HepG2 (cell line): ENCODE measurements around the gene WFDC9. TPM values are rescaled to one million over a fixed set of nuclear protein-coding genes. Genes with fewer than 3 reads are reported as not detected.

ENCODE experiments used
- ATAC-seq: fragments of 200-7000 bp; cut with Tn5 transposase; 3 replicates; pipeline ENCODE4 v1.9.1; 2020; ENCODE audit warnings: mild to moderate bottlenecking, moderate library complexity
- BruUV-seq: library from RNA; stranded (reverse); fragments of 400-500 nt; replicated peaks from 2 replicates; lab custom pipeline; 2021; lab: Mats Ljungman, UMichigan
- CTCF ChIA-PET: fragments of 300-600 bp; formaldehyde crosslinking; extraction: SDS; loops from one replicate; lab custom pipeline; 2021; ENCODE audit warnings: low total read pairs, inconsistent platforms, low intra/inter-chr PET ratio; lab: Yijun Ruan, JAX
- POLR2A ChIA-PET: fragments of 350-600 bp; sonication (Branson Sonifier 250); formaldehyde crosslinking; loops from one replicate; lab custom pipeline; 2020; ENCODE audit warnings: antibody characterized with exemption, inconsistent platforms; lab: Yijun Ruan, JAX
- DNase-seq: peaks from one replicate; pipeline ENCODE4 v3.0.0-alpha.2; 2015; ENCODE audit warnings: low spot score
- FAIRE-seq: peaks from 3 replicates; lab custom pipeline; 2011; peaks lifted over from hg19 to GRCh38; lab: Jason Lieb, UNC
- H2AFZ ChIP-seq: one replicate; pipeline ENCODE4 v1.6.1; 2011; ENCODE audit warnings: low read length, inconsistent platforms
- H3K27ac ChIP-seq: fragments of 300-600 bp; 3 replicates; pipeline ENCODE4 v1.8.0; 2011; ENCODE audit warnings: mixed run types, mild to moderate bottlenecking, mixed read lengths, low read length, inconsistent platforms; ENCODE audit not compliant: insufficient read depth; ENCODE audit errors: extremely low read length
- H3K27me3 ChIP-seq, 2 experiments: fragments of 200-600 bp in 1 of 2; 2 replicates in 1 of 2; 3 replicates in 1 of 2; pipeline versions ENCODE4 v1.6.0 to v1.8.0; 2011; ENCODE audit warnings: low read length in 2 of 2, mild to moderate bottlenecking in 2 of 2, moderate library complexity in 2 of 2, inconsistent platforms in 1 of 2; ENCODE audit not compliant: insufficient read depth in 2 of 2, control insufficient read depth in 1 of 2
- H3K36me3 ChIP-seq, 2 experiments: fragments of 200-600 bp in 1 of 2; replicated peaks in 1 of 2; 2 replicates in 1 of 2; 3 replicates in 1 of 2; pipeline versions ENCODE4 v1.5.1 to v1.8.0; 2011; ENCODE audit warnings: low read length in 2 of 2, inconsistent platforms in 1 of 2; ENCODE audit not compliant: insufficient read depth in 2 of 2, control insufficient read depth in 1 of 2
- H3K4me1 ChIP-seq: 2 replicates; pipeline ENCODE4 v1.5.1; 2012; ENCODE audit warnings: low read length, inconsistent platforms; ENCODE audit not compliant: insufficient read depth
- H3K4me2 ChIP-seq: 2 replicates; pipeline ENCODE4 v1.6.0; 2011; ENCODE audit warnings: low read depth, low read length, inconsistent platforms
- H3K4me3 ChIP-seq, 3 experiments: fragments of 200-600 bp in 1 of 3; sonication (generic), shearing (Covaris generic) in 1 of 3; replicated peaks in 1 of 3; 2 replicates each; pipeline ENCODE4 v1.5.1; 2011 to 2016; ENCODE audit warnings: low read length in 3 of 3, inconsistent platforms in 2 of 3, low read depth in 2 of 3, mild to moderate bottlenecking in 2 of 3, control low read depth in 1 of 3, mixed read lengths in 1 of 3; ENCODE audit not compliant: insufficient read depth in 1 of 3
- H3K79me2 ChIP-seq: one replicate; pipeline ENCODE4 v1.6.1; 2011; ENCODE audit warnings: low read length, inconsistent platforms; ENCODE audit not compliant: insufficient read depth
- H3K9ac ChIP-seq: 2 replicates; pipeline ENCODE4 v1.6.0; 2011; ENCODE audit warnings: mild to moderate bottlenecking, low read depth, low read length, inconsistent platforms; ENCODE audit not compliant: insufficient read depth
- H3K9me3 ChIP-seq: 2 replicates; pipeline ENCODE4 v1.5.1; 2012; ENCODE audit warnings: mild to moderate bottlenecking, low read length
- H4K20me1 ChIP-seq: 2 replicates; pipeline ENCODE4 v1.6.0; 2011; ENCODE audit warnings: inconsistent platforms, mild to moderate bottlenecking, low read length, moderate library complexity; ENCODE audit not compliant: insufficient read depth
- ARNTL ChIP-seq: sonication (generic); formaldehyde crosslinking; IDR thresholded peaks from 2 replicates; pipeline ENCODE4 v1.4.0; 2020; ENCODE audit warnings: mild to moderate bottlenecking, missing genetic modification reagents
- DR1 ChIP-seq: sonication (generic); formaldehyde crosslinking; IDR thresholded peaks from 2 replicates; pipeline ENCODE4 v1.8.0; 2021; ENCODE audit warnings: mild to moderate bottlenecking, missing genetic modification reagents, inconsistent platforms
- EED ChIP-seq: sonication (generic); formaldehyde crosslinking; IDR thresholded peaks from 2 replicates; pipeline ENCODE4 v1.5.0; 2020; ENCODE audit warnings: mild to moderate bottlenecking, missing genetic modification reagents
- NR2F6 ChIP-seq, 2 experiments: IDR thresholded peaks; 2 replicates each; pipeline ENCODE4 v1.6.1; 2016; ENCODE audit warnings: antibody characterized with exemption in 1 of 2, mild to moderate bottlenecking in 1 of 2
- PPARG ChIP-seq: conservative IDR thresholded peaks from 2 replicates; pipeline ENCODE4 v1.6.1; 2016; ENCODE audit warnings: missing biosample characterization, missing genetic modification reagents
- RAD21 ChIP-seq: fragments of 450-650 bp; formaldehyde crosslinking; IDR thresholded peaks from 2 replicates; pipeline ENCODE4 v1.5.0; 2020; ENCODE audit warnings: mild to moderate bottlenecking
- RAD51 ChIP-seq: fragments of 450-650 bp; IDR thresholded peaks from 2 replicates; pipeline ENCODE4 v1.6.1; 2016; ENCODE audit warnings: borderline replicate concordance
- RXRA ChIP-seq: sonication (generic); formaldehyde crosslinking; IDR thresholded peaks from 2 replicates; pipeline ENCODE4 v1.5.1; 2020; ENCODE audit warnings: missing genetic modification reagents
- ZBTB20 ChIP-seq: sonication (generic); formaldehyde crosslinking; IDR thresholded peaks from 2 replicates; pipeline ENCODE4 v1.8.1; 2023; ENCODE audit warnings: missing genetic modification reagents, low read depth, mild to moderate bottlenecking, borderline replicate concordance
- ZIK1 ChIP-seq: sonication (generic); formaldehyde crosslinking; IDR thresholded peaks from 2 replicates; pipeline ENCODE4 v1.5.0; 2020; ENCODE audit warnings: mild to moderate bottlenecking, low read depth, missing genetic modification reagents, borderline replicate concordance
- ZNF605 ChIP-seq: sonication (generic); formaldehyde crosslinking; IDR thresholded peaks from 2 replicates; pipeline ENCODE4 v1.8.0; 2022; ENCODE audit warnings: mild to moderate bottlenecking, missing genetic modification reagents
- ZNF83 ChIP-seq: sonication (generic); formaldehyde crosslinking; IDR thresholded peaks from 2 replicates; pipeline ENCODE4 v1.4.0; 2020; ENCODE audit warnings: missing genetic modification reagents, mild to moderate bottlenecking, borderline replicate concordance
- ZNF839 ChIP-seq: sonication (generic); formaldehyde crosslinking; IDR thresholded peaks from 2 replicates; pipeline ENCODE4 v1.4.0; 2020; ENCODE audit warnings: missing genetic modification reagents, mild to moderate bottlenecking, borderline replicate concordance
- WGBS: methylation state at CpG from one replicate; pipeline ENCODE4 v1.1.6; 2017; ENCODE audit warnings: low lambda C conversion rate; 5-methylcytosine and 5-hydroxymethylcytosine counted together
- in situ Hi-C: cut with HindIII; loops from 2 replicates; pipeline ENCODE4 v1.10.0; 2017; ENCODE audit warnings: low pct_unique_long_range_greater_than_20kb; ENCODE audit not compliant: extremely low pct_ligation_motif_present
- intact Hi-C: fragments of 100-400 bp; cut with micrococcal nuclease; formaldehyde crosslinking; loops from one replicate; pipeline ENCODE4 v1.10.0; 2022; ENCODE audit not compliant: unreplicated experiment
- polyA plus RNA-seq, 8 experiments: library from polyadenylated mRNA; depleted of rRNA in 3 of 8; stranded (reverse) in 7 of 8; unstranded in 1 of 8; fragments of >200 nt; fragmentation: Illumina TruSeq in 4 of 8; extraction: Trizol in 4 of 8; gene quantifications; 2 replicates each; pipeline versions ENCODE4 v1.2.1 to v1.2.3, GENCODE V29; 2011 to 2016; ENCODE audit warnings: low read depth in 4 of 8, missing spikeins in 1 of 8, mixed read lengths in 1 of 8; ENCODE audit not compliant: insufficient read depth in 1 of 8
- total RNA-seq, 5 experiments: library from RNA; depleted of rRNA; stranded (reverse); fragments of >200 nt; fragmentation: Illumina TruSeq; extraction: Trizol; gene quantifications; 2 replicates each; pipeline ENCODE4 v1.2.3, GENCODE V29; 2016; ENCODE audit warnings: low read depth in 1 of 5
- TF ChIP-seq, protein P1 (sequence below): IDR thresholded peaks from 2 replicates; pipeline ENCODE4 v1.6.1; 2016; ENCODE audit warnings: mild to moderate bottlenecking, missing biosample characterization, missing genetic modification reagents
- TF ChIP-seq, protein P2 (sequence below): sonication (generic); formaldehyde crosslinking; IDR thresholded peaks from 2 replicates; pipeline ENCODE4 v1.4.0; 2020; ENCODE audit warnings: missing genetic modification reagents, borderline replicate concordance
- TF ChIP-seq, protein P3 (sequence below): sonication (generic); formaldehyde crosslinking; IDR thresholded peaks from 2 replicates; pipeline ENCODE4 v1.5.1; 2020; ENCODE audit warnings: mild to moderate bottlenecking, missing genetic modification reagents, moderate library complexity
- TF ChIP-seq, protein P4 (sequence below): sonication (generic); formaldehyde crosslinking; IDR thresholded peaks from 2 replicates; pipeline ENCODE4 v1.4.0; 2020; ENCODE audit warnings: mild to moderate bottlenecking, low read depth, missing genetic modification reagents
- TF ChIP-seq, protein P5 (sequence below): sonication (generic); formaldehyde crosslinking; IDR thresholded peaks from 2 replicates; pipeline ENCODE4 v1.8.0; 2022; ENCODE audit warnings: missing genetic modification reagents, mild to moderate bottlenecking, borderline replicate concordance

Gene WFDC9
- total and polyA plus RNA-seq, 2 of the 13 experiments (the other 11 are each of a cell fraction or from before 2014, with no cell fraction given): not detected

DNA sequence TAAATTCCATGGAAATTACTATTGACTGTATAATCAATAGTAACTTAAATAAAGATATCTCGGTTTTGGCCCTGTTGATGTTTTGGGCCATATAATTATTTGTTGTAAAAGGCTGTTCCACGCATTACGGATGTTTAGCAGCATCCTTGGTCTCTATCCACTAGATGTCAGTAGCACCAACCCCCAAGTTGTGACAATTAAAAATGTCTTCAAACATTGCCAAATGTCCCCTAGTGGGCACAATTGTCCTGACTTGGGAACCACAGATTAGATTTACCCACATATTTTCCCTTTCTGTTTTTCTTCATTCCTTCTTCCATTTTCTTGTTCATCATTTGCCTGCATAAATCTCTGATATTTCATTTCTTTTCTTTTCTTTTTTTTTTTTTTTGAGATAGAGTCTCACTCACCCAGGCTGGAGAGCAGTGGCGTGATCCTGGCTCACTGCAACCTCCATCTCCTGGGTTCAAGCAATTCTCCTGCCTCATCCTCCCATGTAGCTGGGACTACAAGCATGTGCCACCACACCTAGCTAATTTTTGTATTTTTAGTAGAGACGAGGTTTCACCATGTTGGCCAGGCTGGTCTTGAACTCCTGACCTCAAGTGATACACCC is 38.4 kb downstream of the WFDC9 start (continued):
- TF ChIP-seq, protein P1, sequence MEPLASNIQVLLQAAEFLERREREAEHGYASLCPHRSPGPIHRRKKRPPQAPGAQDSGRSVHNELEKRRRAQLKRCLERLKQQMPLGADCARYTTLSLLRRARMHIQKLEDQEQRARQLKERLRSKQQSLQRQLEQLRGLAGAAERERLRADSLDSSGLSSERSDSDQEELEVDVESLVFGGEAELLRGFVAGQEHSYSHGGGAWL: no peak
- peak; percentile 75 for TF ChIP-seq NR2F6 (IDR thresholded peaks at IDR 0.05)
- TF ChIP-seq NR2F6 (CRISPR knock-in tag; IDR thresholded peaks at IDR 0.05): peak; percentile 65; the same call in 1 of the 2 replicates
- peak; percentile 53; the same call in 1 of the 2 replicates for TF ChIP-seq PPARG (CRISPR knock-in tag)
- no peak for TF ChIP-seq ARNTL
- TF ChIP-seq RAD21 (CRISPR knock-in tag): peak; percentile 87
- no peak for TF ChIP-seq RXRA (CRISPR knock-in tag)

DNA sequence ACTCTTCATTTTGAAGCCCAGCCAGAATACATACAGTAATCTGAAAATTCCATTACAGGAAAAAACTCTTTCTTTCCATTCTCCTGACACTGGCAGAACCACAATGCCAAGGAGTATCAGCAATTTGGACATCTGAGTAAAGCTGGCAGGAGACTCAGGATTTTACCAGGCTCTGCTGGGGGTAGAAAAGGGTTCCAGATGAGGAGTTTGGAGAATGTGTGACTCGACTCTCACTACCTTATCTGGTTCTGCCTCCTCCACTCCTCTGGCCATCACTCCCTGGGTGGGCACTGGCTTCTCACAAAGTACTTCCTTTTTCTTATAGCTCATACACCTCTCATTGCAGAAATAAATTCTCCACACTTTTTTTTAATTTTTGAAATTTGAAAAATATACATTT is 41.4 kb downstream of the WFDC9 start:
- Histone ChIP-seq H3K27me3 (peaks cover 3 to 10% of the 10 kb centered on the region in 2 experiments; a peak in 2 of 5 replicates), H3K9ac (no peak overlapping the region), H3K4me1 (no peaks in the 10 kb centered on the region), H3K27ac (no peak overlapping the region), H3K79me2 (no peaks in the 10 kb centered on the region), H2AFZ (no peak overlapping the region), H4K20me1 (no peaks in the 10 kb centered on the region), H3K4me3 (no peak overlapping the region), H3K9me3 (no peaks in the 10 kb centered on the region), H3K36me3 (no peaks in the 10 kb centered on the region), H3K4me2 (no peak overlapping the region)
- no peak for ATAC-seq
- POLR2A ChIA-PET: no interaction called here
- no peak for DNase-seq
- no TSS peak for BruUV-seq
- FAIRE-seq: no peak
- CTCF ChIA-PET: no interaction called here
- in situ Hi-C loops (no loop called here), intact Hi-C loops (no loop called here)
- WGBS: 3% methylated on average over 1 of the region's 1 CpG
- TF ChIP-seq ZNF839 (CRISPR knock-in tag) (no peak), EED (no peak), ZIK1 (CRISPR knock-in tag) (no peak), ZBTB20 (CRISPR knock-in tag) (no peak), ZNF83 (CRISPR knock-in tag) (no peak), RAD51 (no peak), ZNF605 (CRISPR knock-in tag) (no peak), DR1 (CRISPR knock-in tag) (no peak)
- TF ChIP-seq, protein P2, sequence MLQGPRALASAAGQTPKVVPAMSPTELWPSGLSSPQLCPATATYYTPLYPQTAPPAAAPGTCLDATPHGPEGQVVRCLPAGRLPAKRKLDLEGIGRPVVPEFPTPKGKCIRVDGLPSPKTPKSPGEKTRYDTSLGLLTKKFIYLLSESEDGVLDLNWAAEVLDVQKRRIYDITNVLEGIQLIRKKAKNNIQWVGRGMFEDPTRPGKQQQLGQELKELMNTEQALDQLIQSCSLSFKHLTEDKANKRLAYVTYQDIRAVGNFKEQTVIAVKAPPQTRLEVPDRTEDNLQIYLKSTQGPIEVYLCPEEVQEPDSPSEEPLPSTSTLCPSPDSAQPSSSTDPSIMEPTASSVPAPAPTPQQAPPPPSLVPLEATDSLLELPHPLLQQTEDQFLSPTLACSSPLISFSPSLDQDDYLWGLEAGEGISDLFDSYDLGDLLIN (CRISPR knock-in tag): no peak
- TF ChIP-seq, protein P3, sequence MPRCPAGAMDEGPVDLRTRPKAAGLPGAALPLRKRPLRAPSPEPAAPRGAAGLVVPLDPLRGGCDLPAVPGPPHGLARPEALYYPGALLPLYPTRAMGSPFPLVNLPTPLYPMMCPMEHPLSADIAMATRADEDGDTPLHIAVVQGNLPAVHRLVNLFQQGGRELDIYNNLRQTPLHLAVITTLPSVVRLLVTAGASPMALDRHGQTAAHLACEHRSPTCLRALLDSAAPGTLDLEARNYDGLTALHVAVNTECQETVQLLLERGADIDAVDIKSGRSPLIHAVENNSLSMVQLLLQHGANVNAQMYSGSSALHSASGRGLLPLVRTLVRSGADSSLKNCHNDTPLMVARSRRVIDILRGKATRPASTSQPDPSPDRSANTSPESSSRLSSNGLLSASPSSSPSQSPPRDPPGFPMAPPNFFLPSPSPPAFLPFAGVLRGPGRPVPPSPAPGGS (CRISPR knock-in tag): no peak
- TF ChIP-seq, protein P4, sequence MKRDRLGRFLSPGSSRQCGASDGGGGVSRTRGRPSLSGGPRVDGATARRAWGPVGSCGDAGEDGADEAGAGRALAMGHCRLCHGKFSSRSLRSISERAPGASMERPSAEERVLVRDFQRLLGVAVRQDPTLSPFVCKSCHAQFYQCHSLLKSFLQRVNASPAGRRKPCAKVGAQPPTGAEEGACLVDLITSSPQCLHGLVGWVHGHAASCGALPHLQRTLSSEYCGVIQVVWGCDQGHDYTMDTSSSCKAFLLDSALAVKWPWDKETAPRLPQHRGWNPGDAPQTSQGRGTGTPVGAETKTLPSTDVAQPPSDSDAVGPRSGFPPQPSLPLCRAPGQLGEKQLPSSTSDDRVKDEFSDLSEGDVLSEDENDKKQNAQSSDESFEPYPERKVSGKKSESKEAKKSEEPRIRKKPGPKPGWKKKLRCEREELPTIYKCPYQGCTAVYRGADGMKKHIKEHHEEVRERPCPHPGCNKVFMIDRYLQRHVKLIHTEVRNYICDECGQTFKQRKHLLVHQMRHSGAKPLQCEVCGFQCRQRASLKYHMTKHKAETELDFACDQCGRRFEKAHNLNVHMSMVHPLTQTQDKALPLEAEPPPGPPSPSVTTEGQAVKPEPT (CRISPR knock-in tag): no peak
- TF ChIP-seq, protein P5, sequence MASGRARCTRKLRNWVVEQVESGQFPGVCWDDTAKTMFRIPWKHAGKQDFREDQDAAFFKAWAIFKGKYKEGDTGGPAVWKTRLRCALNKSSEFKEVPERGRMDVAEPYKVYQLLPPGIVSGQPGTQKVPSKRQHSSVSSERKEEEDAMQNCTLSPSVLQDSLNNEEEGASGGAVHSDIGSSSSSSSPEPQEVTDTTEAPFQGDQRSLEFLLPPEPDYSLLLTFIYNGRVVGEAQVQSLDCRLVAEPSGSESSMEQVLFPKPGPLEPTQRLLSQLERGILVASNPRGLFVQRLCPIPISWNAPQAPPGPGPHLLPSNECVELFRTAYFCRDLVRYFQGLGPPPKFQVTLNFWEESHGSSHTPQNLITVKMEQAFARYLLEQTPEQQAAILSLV: no peak
